NCI-H82 (cell line): ENCODE data around the gene ATCAY.

Experiments used
- DNase-seq: peaks from one replicate; lab custom pipeline; 2025; lab: John Stamatoyannopoulos, UW

The ATCAY gene

GRCh38 chr19:3970313-3970807 lies 89.9 kb downstream of the ATCAY start:
- DNase-seq: no peak

GRCh38 chr19:3970808-3971598 lies 90.5 kb downstream of the ATCAY start, which contains the start of gene DAPK3:
Gene DAPK3 (minus strand): TSS chr19:3971099. CDS start chr19:3969735, 1,364 bp downstream.
- DNase-seq: peak; percentile 97

GRCh38 chr19:3975144-3975543 lies 94.7 kb downstream of the ATCAY start:
- DNase-seq: no peak

- peak; percentile 21 for DNase-seq
Observed at GRCh38 chr19:3975637-3976087, 95.2 kb downstream of the ATCAY start.

GRCh38 chr19:3976495-3977241 lies 96.2 kb downstream of the ATCAY start:
- no peak for DNase-seq
